Smooth muscle cell of trachea (primary cell): ENCODE measurements around the gene OPRM1. TPM values are rescaled to one million over a fixed set of nuclear protein-coding genes. Genes with fewer than 3 reads are reported as not detected.

Source experiments
- total RNA-seq: library from RNA; depleted of rRNA; stranded (reverse); fragments of >200 nt; gene quantifications from 2 replicates; pipeline ENCODE4 v1.2.1, GENCODE V29; 2014

Gene OPRM1
- total RNA-seq, result under 0.01 TPM in 1 of 2 replicates, not detected in the other

DNA sequence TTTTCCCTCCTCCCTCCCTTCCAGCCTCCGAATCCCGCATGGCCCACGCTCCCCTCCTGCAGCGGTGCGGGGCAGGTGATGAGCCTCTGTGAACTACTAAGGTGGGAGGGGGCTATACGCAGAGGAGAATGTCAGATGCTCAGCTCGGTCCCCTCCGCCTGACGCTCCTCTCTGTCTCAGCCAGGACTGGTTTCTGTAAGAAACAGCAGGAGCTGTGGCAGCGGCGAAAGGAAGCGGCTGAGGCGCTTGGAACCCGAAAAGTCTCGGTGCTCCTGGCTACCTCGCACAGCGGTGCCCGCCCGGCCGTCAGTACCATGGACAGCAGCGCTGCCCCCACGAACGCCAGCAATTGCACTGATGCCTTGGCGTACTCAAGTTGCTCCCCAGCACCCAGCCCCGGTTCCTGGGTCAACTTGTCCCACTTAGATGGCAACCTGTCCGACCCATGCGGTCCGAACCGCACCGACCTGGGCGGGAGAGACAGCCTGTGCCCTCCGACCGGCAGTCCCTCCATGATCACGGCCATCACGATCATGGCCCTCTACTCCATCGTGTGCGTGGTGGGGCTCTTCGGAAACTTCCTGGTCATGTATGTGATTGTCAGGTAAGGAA, at the start of gene OPRM1:
Gene OPRM1, plus strand, starts transcription at position 10 of the 612 bp plus-strand sequence. Its CDS starts 305 bp downstream, at position 315.

